ENCODE data around the gene KCNQ5. TPM values are rescaled to one million over a fixed set of nuclear protein-coding genes. Genes with fewer than 3 reads are reported as not detected.

KCNQ5 gene
- total and polyA plus RNA-seq, 2 of the 8 experiments (the other 6 are each of a cell fraction or from before 2014, with no cell fraction given), result 0.83 to 1.2 TPM

GRCh38 chr6:72922401-72922800 lies 300.5 kb downstream of the KCNQ5 start:
- no peaks in the 10 kb centered on the region for H4K20me1 ChIP-seq (replicated peaks in 1 of 2; ENCODE audit: control insufficient read depth in 1 of 2, insufficient read depth in 2 of 2, low read length in 2 of 2)
- H3K23ac ChIP-seq (ENCODE audit: insufficient read length), result no peak overlapping the region
- no peaks in the 10 kb centered on the region for H3K9me3 ChIP-seq (ENCODE audit: insufficient read depth in 2 of 2, low read depth in 1 of 2, low read length in 1 of 2)
- no peak overlapping the region for H3K27ac ChIP-seq (ENCODE audit: low read depth, low read length)
- H3K18ac ChIP-seq (ENCODE audit: extremely low read depth, low read length), result no peak overlapping the region
- no peak overlapping the region for H2BK12ac ChIP-seq (ENCODE audit: low read depth, low read length)
- no peak overlapping the region for H2AFZ ChIP-seq (ENCODE audit: low read length)
- ChIA-PET POLR2A (ENCODE audit: partially characterized antibody) (no interaction called here), CTCF (ENCODE audit: partially characterized antibody) (no interaction called here)
- no peak overlapping the region for H3K4me2 ChIP-seq (ENCODE audit: insufficient read depth in 1 of 2, low read depth in 2 of 2, low read length in 2 of 2)
- no peak overlapping the region for H2BK5ac ChIP-seq (ENCODE audit: low read depth, low read length)
- no peak overlapping the region for H3K4me3 ChIP-seq (ENCODE audit: extremely low read depth in 1 of 4, insufficient read depth in 2 of 4, low read depth in 3 of 4, low read length in 4 of 4)
- H2BK15ac ChIP-seq (ENCODE audit: low read length), result no peak overlapping the region
- no peaks in the 10 kb centered on the region for H3K4me1 ChIP-seq (replicated peaks in 1 of 4; ENCODE audit: control insufficient read depth in 3 of 4, insufficient read depth in 4 of 4, low read length in 3 of 4)
- no peaks in the 10 kb centered on the region for H3K36me3 ChIP-seq (ENCODE audit: control insufficient read depth in 2 of 4, insufficient read depth in 4 of 4, low read length in 3 of 4)
- H3K79me2 ChIP-seq (ENCODE audit: control insufficient read depth in 1 of 2, insufficient read depth in 2 of 2, low read length in 2 of 2), result no peaks in the 10 kb centered on the region
- H3K27me3 ChIP-seq (replicated peaks in 1 of 4; ENCODE audit: control insufficient read depth in 3 of 4, extremely low read depth in 1 of 4, insufficient read depth in 3 of 4, low read length in 3 of 4), result no peaks in the 10 kb centered on the region
- H2BK120ac ChIP-seq (replicated peaks; ENCODE audit: low read depth, low read length), result no peak overlapping the region
- H3K4ac ChIP-seq (replicated peaks; ENCODE audit: insufficient read length, low read depth, low read length), result no peak overlapping the region
- no peak overlapping the region for H4K8ac ChIP-seq (ENCODE audit: extremely low read depth, insufficient read depth, low read length)
- WGBS, 2 experiments (ENCODE audit: extremely low coverage in 1 of 2, insufficient coverage in 1 of 2, insufficient read length in 1 of 2, insufficient replicate concordance in 2 of 2, low coverage in 1 of 2, low lambda C conversion rate in 2 of 2, missing lambda C conversion rate in 1 of 2), result 91% methylated on average over 1 of the region's 1 CpG; no CpG with 5 or more reads in 1 of the 2 experiments
- H3K14ac ChIP-seq (ENCODE audit: insufficient read length), result no peak overlapping the region
- no peaks in the 10 kb centered on the region for H3K79me1 ChIP-seq (ENCODE audit: low read depth, low read length)
- no peak overlapping the region for H4K5ac ChIP-seq (ENCODE audit: insufficient read length, low read depth, low read length)
- H4K91ac ChIP-seq (replicated peaks; ENCODE audit: insufficient read length, low read length), result no peak overlapping the region
- no peak overlapping the region for H2AK5ac ChIP-seq (ENCODE audit: low read depth, low read length)
- H3K56ac ChIP-seq (replicated peaks; ENCODE audit: insufficient read length, low read depth, low read length), result no peak overlapping the region
- no peak for FAIRE-seq
- DNase-seq (ENCODE audit: low read depth in 1 of 2, low spot score in 2 of 2), result no peak
- H2BK20ac ChIP-seq (ENCODE audit: low read length), result no peak overlapping the region
- H3K23me2 ChIP-seq (ENCODE audit: low read depth, low read length), result no peaks in the 10 kb centered on the region; the same call in 1 of the 2 replicates
- no peak overlapping the region for H3K9ac ChIP-seq (replicated peaks in 1 of 4; ENCODE audit: extremely low read depth in 1 of 4, low read depth in 3 of 4, low read length in 3 of 4)
- TF ChIP-seq SAP30 (IDR thresholded peaks at IDR 0.05; ENCODE audit: insufficient read depth, insufficient replicate concordance, low read length) (no peak), POLR2A (IDR thresholded peaks at IDR 0.05; ENCODE audit: control extremely low read depth in 1 of 2, low read depth in 2 of 2, low read length in 2 of 2) (no peak), FOSL1 (IDR thresholded peaks at IDR 0.05; ENCODE audit: insufficient read depth, low read depth, low read length) (no peak), EP300 (IDR thresholded peaks at IDR 0.05; ENCODE audit: borderline replicate concordance in 1 of 2, low read depth in 2 of 2, low read length in 2 of 2) (no peak), SRF (IDR thresholded peaks at IDR 0.05; ENCODE audit: low read depth, low read length) (no peak), NRF1 (IDR thresholded peaks at IDR 0.05; ENCODE audit: low read depth, low read length) (no peak), GTF2F1 (IDR thresholded peaks at IDR 0.05; ENCODE audit: borderline replicate concordance, low read depth, low read length) (no peak), ZNF274 (IDR thresholded peaks at IDR 0.05; ENCODE audit: borderline replicate concordance, extremely low read depth, low read length) (no peak), CBX8 (IDR thresholded peaks at IDR 0.05; ENCODE audit: borderline replicate concordance, low read depth, low read length) (no peak), CHD2 (IDR thresholded peaks at IDR 0.05; ENCODE audit: low read length) (no peak), PHF8 (conservative IDR thresholded peaks at IDR 0.05; ENCODE audit: low read depth, low read length) (no peak), TEAD4 (IDR thresholded peaks at IDR 0.05; ENCODE audit: low read depth, low read length) (no peak), BACH1 (IDR thresholded peaks at IDR 0.05; ENCODE audit: low read length) (no peak), KDM5A (IDR thresholded peaks at IDR 0.05; ENCODE audit: low read length) (no peak)

Data from H1 (cell line).